PC-3 (cell line): ENCODE results near the gene ANKRD35.

Experiments used
- EZH2 ChIP-seq: fragments of 300-600 bp; sonication (generic); IDR thresholded peaks from one replicate; pipeline ENCODE4 v1.6.1; 2017; ENCODE audit warnings: antibody characterized with exemption, mild to moderate bottlenecking, low read length; ENCODE audit not compliant: unreplicated experiment
- TF ChIP-seq, protein P1 (sequence below): fragments of 300-600 bp; sonication (generic); conservative IDR thresholded peaks from 2 replicates; pipeline ENCODE4 v1.5.1; 2017; ENCODE audit warnings: antibody characterized with exemption, low read depth, mild to moderate bottlenecking, low read length

DNA sequence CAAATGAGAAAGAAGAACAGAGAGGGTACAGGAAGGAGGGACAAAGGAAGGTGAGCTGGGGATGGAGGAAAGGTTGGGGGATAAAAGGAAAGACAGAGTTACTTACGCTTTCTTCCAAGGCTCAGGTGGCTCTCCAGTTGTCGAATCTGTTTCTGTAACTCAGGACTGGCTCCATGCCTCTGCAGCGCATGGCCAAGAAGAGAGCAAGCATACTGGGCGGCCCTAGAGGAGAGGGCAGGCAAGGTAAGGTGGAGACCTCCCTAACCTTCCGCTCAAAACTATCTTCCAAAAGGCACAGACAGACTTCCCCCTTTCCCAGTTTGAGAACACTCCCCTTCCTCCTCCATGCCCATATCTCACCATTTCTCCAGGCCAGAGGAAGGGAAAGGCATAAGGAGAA, 31.9 kb upstream of the ANKRD35 start:
- TF ChIP-seq EZH2: no peak
- TF ChIP-seq, protein P1, sequence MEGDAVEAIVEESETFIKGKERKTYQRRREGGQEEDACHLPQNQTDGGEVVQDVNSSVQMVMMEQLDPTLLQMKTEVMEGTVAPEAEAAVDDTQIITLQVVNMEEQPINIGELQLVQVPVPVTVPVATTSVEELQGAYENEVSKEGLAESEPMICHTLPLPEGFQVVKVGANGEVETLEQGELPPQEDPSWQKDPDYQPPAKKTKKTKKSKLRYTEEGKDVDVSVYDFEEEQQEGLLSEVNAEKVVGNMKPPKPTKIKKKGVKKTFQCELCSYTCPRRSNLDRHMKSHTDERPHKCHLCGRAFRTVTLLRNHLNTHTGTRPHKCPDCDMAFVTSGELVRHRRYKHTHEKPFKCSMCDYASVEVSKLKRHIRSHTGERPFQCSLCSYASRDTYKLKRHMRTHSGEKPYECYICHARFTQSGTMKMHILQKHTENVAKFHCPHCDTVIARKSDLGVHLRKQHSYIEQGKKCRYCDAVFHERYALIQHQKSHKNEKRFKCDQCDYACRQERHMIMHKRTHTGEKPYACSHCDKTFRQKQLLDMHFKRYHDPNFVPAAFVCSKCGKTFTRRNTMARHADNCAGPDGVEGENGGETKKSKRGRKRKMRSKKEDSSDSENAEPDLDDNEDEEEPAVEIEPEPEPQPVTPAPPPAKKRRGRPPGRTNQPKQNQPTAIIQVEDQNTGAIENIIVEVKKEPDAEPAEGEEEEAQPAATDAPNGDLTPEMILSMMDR: no peak
